Fibroblast of lung (primary cell): ENCODE measurements around the gene TMEM131L. TPM values are rescaled to one million over a fixed set of nuclear protein-coding genes. Genes with fewer than 3 reads are reported as not detected.

ENCODE experiments used
- DNase-seq, 2 donors: peaks; one replicate each; pipeline versions ENCODE4 v3.0.0 to v3.0.0-alpha.2; 2010; ENCODE audit warnings: low read depth in 2 of 2
- H2AFZ ChIP-seq: 2 replicates; pipeline ENCODE4 v1.5.1; 2012; ENCODE audit warnings: low read length, control low read depth, inconsistent platforms
- H3K27ac ChIP-seq: 2 replicates; pipeline ENCODE4 v1.5.1; 2011; ENCODE audit warnings: low read length, control low read depth; ENCODE audit not compliant: insufficient read depth
- H3K27me3 ChIP-seq: 2 replicates; pipeline ENCODE4 v1.5.1; 2011; ENCODE audit warnings: mild to moderate bottlenecking, low read length; ENCODE audit not compliant: control insufficient read depth, insufficient read depth
- H3K36me3 ChIP-seq: 2 replicates; pipeline ENCODE4 v1.5.1; 2011; ENCODE audit warnings: low read length; ENCODE audit not compliant: control insufficient read depth, insufficient read depth
- H3K4me1 ChIP-seq: 2 replicates; pipeline ENCODE4 v1.5.1; 2011; ENCODE audit warnings: low read length; ENCODE audit not compliant: control insufficient read depth, insufficient read depth; ENCODE audit errors: extremely low read depth
- H3K4me2 ChIP-seq: 2 replicates; pipeline ENCODE4 v1.5.1; 2011; ENCODE audit warnings: low read length, control low read depth; ENCODE audit not compliant: insufficient read depth; ENCODE audit errors: extremely low read depth
- H3K4me3 ChIP-seq, 4 experiments: fragments of 200-600 bp in 1 of 4; sonication (generic) in 1 of 4; replicated peaks in 1 of 4; 2 replicates each; pipeline ENCODE4 v1.5.1; 2011 to 2016; ENCODE audit warnings: low read length in 4 of 4, low read depth in 3 of 4, mild to moderate bottlenecking in 3 of 4, control low read depth in 2 of 4, inconsistent platforms in 1 of 4, mixed read lengths in 1 of 4; ENCODE audit not compliant: insufficient read depth in 1 of 4; ENCODE audit errors: control extremely low read depth in 1 of 4
- H3K79me2 ChIP-seq: 2 replicates; pipeline ENCODE4 v1.5.1; 2012; ENCODE audit warnings: mild to moderate bottlenecking, low read length, inconsistent platforms; ENCODE audit not compliant: control insufficient read depth, insufficient read depth
- H3K9ac ChIP-seq: 2 replicates; pipeline ENCODE4 v1.5.1; 2011; ENCODE audit warnings: mild to moderate bottlenecking, low read length, control low read depth; ENCODE audit not compliant: insufficient read depth
- H3K9me3 ChIP-seq: 2 replicates; pipeline ENCODE4 v1.5.1; 2012; ENCODE audit warnings: low read depth, low read length; ENCODE audit not compliant: control insufficient read depth, insufficient read depth
- H4K20me1 ChIP-seq: 2 replicates; pipeline ENCODE4 v1.5.1; 2011; ENCODE audit warnings: low read length; ENCODE audit not compliant: control insufficient read depth, insufficient read depth; ENCODE audit errors: extremely low read depth
- EZH2 ChIP-seq: IDR thresholded peaks from 2 replicates; pipeline ENCODE4 v1.5.1; 2012; ENCODE audit warnings: low read length, control low read depth, mild to moderate bottlenecking; ENCODE audit errors: missing control alignments
- polyA plus RNA-seq, 2 donors: library from polyadenylated mRNA; depleted of rRNA in 1 of 2; stranded (reverse) in 1 of 2; unstranded in 1 of 2; fragments of >200 nt; gene quantifications; 2 replicates each; pipeline ENCODE4 v1.2.1, GENCODE V29; 2011 to 2012; ENCODE audit warnings: missing spikeins in 1 of 2
- total RNA-seq: library from RNA; depleted of rRNA; stranded (reverse); fragments of >200 nt; gene quantifications from 2 replicates; pipeline ENCODE4 v1.2.1, GENCODE V29; 2014
- TF ChIP-seq, protein P1 (sequence below), 2 donors: IDR thresholded peaks in 1 of 2; conservative IDR thresholded peaks in 1 of 2; 1 replicate in 1 of 2; 2 replicates in 1 of 2; pipeline ENCODE4 v1.5.1; 2011 to 2012; ENCODE audit warnings: low read length in 2 of 2, control low read depth in 1 of 2, inconsistent platforms in 1 of 2, low read depth in 1 of 2, mild to moderate bottlenecking in 1 of 2

The TMEM131L gene
- total and polyA plus RNA-seq, 2 donors (not counting 1 experiment from before 2014, with no cell fraction given) = 7.7 to 15.0 TPM

DNA sequence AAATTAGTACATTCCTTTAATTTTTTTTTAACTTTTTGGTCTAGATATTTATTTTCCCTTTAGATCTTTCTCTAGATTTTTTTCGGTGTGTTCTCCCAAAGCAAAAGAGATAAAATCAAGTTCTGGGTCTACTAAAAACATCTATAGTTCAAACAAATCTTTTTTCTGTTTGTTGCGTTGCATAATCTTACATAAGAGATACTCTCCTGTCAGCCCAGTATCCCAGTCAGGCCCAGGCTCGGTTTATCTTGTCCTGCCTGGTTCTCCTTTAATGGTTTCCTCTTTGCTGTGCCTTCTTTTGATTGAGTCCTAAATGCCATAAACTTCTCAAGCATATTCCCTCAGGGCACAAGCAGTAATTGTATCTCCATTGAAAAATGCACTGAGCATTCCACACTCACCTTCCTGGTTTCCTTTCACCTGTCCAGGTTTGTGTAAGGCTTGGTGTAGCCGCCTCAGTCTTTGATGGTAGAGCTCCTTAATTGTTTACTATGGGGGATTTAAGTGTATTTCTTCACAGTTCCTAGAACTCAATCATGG is 104.9 kb downstream of the TMEM131L start:
- no peaks in the 10 kb centered on the region for H4K20me1 ChIP-seq
- TF ChIP-seq EZH2 = no peak
- TF ChIP-seq, protein P1, sequence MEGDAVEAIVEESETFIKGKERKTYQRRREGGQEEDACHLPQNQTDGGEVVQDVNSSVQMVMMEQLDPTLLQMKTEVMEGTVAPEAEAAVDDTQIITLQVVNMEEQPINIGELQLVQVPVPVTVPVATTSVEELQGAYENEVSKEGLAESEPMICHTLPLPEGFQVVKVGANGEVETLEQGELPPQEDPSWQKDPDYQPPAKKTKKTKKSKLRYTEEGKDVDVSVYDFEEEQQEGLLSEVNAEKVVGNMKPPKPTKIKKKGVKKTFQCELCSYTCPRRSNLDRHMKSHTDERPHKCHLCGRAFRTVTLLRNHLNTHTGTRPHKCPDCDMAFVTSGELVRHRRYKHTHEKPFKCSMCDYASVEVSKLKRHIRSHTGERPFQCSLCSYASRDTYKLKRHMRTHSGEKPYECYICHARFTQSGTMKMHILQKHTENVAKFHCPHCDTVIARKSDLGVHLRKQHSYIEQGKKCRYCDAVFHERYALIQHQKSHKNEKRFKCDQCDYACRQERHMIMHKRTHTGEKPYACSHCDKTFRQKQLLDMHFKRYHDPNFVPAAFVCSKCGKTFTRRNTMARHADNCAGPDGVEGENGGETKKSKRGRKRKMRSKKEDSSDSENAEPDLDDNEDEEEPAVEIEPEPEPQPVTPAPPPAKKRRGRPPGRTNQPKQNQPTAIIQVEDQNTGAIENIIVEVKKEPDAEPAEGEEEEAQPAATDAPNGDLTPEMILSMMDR (conservative IDR thresholded peaks at IDR 0.05 in 1 of 2, IDR thresholded peaks at IDR 0.05 in 1 of 2; ENCODE audit: low read depth in 1 of 2, low read length in 2 of 2) = no peak
- H3K9ac ChIP-seq = no peak overlapping the region
- no peaks in the 10 kb centered on the region for H3K36me3 ChIP-seq
- H3K4me1 ChIP-seq = no peaks in the 10 kb centered on the region
- H3K79me2 ChIP-seq = no peaks in the 10 kb centered on the region
- H3K9me3 ChIP-seq = no peaks in the 10 kb centered on the region
- H3K4me2 ChIP-seq = no peak overlapping the region
- no peaks in the 10 kb centered on the region for H3K27me3 ChIP-seq
- no peak overlapping the region for H3K4me3 ChIP-seq
- DNase-seq = no peak
- no peak overlapping the region for H2AFZ ChIP-seq
- H3K27ac ChIP-seq = no peak overlapping the region

DNA sequence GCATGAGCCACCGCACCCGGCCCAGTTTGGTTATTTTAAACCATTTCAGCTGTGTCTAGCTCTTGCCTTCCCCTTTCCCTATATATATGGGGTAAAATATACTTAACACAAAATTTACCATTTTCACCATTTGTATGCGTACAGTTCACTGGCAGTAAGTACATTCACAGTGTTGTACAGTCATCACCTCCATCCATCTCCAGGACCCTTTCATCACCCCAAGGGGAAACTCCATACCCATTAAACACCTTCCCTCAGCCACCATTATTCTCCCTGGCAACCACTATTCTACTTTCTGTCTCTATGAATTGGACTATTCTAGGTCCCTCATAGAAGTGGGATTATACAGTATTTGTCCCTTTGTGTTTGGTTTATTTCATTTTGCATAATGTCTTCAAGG is 106.4 kb downstream of the TMEM131L start:
- Histone ChIP-seq H3K9me3 (no peaks in the 10 kb centered on the region), H3K9ac (no peak overlapping the region), H3K4me1 (no peaks in the 10 kb centered on the region), H3K27me3 (no peaks in the 10 kb centered on the region), H3K4me2 (no peak overlapping the region), H3K4me3 (no peak overlapping the region), H3K79me2 (no peaks in the 10 kb centered on the region), H2AFZ (no peak overlapping the region), H3K27ac (no peak overlapping the region), H4K20me1 (no peaks in the 10 kb centered on the region), H3K36me3 (no peaks in the 10 kb centered on the region)
- no peak for DNase-seq
- TF ChIP-seq EZH2 = no peak
- TF ChIP-seq, protein P1 (conservative IDR thresholded peaks at IDR 0.05 in 1 of 2, IDR thresholded peaks at IDR 0.05 in 1 of 2; ENCODE audit: low read depth in 1 of 2, low read length in 2 of 2) = no peak

DNA sequence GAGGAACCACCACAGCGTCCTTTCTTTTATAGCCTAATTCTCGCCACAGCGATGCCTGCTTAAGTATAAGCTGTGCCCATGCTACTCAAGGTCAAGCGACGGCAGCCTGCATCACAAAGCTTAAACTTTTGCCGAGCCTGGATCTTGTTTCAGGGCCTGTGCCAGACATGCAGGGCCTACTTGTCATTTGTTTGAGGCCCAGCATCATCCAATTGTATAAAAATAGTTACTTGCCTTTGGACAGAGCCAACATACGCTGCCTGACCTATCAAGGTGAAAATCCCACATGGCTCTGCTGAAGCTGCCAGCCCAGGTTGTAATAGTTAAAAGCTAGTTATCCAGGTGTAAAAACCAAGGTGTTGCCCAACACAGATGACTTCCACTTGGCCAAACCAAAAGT is 107.1 kb downstream of the TMEM131L start:
- TF ChIP-seq, protein P1 (conservative IDR thresholded peaks at IDR 0.05 in 1 of 2, IDR thresholded peaks at IDR 0.05 in 1 of 2; ENCODE audit: low read depth in 1 of 2, low read length in 2 of 2) = no peak
- TF ChIP-seq EZH2 = no peak
- Histone ChIP-seq H3K4me2 (no peak overlapping the region), H2AFZ (no peak overlapping the region), H3K9me3 (no peaks in the 10 kb centered on the region), H3K9ac (no peak overlapping the region), H3K4me1 (no peaks in the 10 kb centered on the region), H3K4me3 (no peak overlapping the region), H3K27me3 (no peaks in the 10 kb centered on the region), H4K20me1 (no peaks in the 10 kb centered on the region), H3K36me3 (no peaks in the 10 kb centered on the region), H3K27ac (no peak overlapping the region), H3K79me2 (no peaks in the 10 kb centered on the region)
- DNase-seq = no peak
